T-helper 1 cell (primary cell): ENCODE data around the gene SEC23A.
"Not testable (repeated sequence)": the region's sequence is repeated elsewhere in the genome, so short reads cannot be mapped to it uniquely, and the experiment has no call there.

Experiments
- DNase-seq, 5 donors: peaks; one replicate each; pipeline ENCODE4 v3.0.0-alpha.2; 2012 to 2020
- total RNA-seq, 4 donors: gene quantifications; one replicate each; lab custom pipeline; 2026; lab: John Stamatoyannopoulos, UW

Gene SEC23A
- total RNA-seq: 70.7 to 81.7 (median 78.0) reads per million in 4 donors

DNA sequence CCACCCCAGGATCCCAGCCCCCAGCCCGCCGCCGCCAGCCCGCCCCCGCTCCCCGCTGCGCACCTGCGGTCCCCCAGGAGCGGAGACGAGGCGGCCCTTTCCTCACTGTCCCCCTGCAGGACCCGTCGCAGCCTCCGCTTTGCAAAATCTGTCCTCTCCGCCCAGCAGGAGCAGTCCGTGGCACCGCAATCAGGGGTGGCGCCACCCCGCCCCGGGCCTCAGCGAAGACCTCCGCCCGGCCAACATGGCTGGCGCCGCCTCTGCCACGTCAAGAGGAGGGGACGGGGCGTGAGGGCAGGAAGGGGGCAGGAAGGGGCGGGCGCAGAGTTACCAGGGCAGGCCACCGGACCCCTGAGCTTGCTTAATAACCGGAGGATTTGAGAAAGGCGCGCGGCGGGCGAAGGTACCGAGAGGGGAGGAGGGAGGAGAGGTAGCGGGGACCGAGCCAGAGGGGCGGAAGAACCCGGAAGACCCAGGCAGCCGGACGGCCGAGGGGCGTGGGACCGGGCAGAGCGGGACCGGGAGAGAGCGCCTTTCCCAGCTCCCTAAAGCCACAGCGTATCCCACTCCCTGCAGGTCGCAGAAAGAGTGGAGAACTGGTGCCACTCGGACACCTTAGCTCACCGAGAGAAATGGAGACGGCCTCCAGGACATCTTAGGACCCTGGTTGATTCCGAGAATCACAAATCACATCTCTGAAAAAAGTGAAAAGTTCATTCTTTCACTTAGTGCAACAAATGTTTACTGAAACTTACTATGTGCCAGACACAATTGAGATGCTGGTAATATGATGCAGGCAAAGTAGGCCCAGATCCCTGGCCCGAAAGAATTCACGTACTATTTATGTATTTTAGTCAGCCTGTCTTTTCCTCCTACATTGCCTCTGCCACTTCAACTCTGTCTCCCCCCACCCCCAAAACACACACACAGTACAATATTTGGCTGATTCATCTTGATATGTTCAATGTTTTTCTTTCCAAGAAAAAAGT, at the start of gene SEC23A:
Gene SEC23A, minus strand, starts transcription at position 267 of the 989 bp plus-strand sequence. CDS start 7,117 bp downstream, outside the sequence.
- DNase-seq: peak; percentile 74 to 88 (median 80)

DNA sequence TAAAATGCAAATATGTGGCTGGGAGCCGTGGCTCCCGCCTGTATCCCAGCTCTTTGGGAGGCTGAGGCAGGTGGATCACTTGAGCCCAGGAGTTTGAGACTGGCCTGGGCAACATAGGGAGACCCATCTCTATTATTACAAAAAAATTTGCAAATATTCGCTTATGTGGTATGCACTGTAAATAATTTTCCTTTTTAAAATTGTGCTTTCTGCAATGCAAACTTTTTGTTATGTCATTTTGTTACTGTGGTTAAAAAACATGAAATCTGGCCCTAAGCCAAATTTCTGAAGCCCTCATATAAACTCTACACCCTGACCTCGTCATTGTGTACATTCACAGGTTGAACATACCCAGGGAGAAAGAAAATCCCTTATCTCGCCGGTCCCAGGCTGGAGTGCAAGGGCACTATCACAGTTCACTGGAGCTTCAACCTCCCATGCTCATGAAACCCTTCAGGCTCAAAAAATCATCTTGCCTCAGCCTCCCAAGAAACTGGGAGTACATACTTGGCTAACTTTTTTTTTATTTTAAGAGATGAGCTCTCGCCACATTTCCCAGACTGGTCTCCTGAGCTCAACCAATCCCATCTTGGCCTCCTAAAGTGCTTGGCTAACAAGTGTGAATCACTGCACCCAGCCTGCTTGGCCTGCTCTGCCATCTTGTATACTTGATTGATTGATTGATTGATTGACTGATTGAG, 42.4 kb upstream of the SEC23A start:
- DNase-seq: no peak

- not testable (repeated sequence) for DNase-seq
Observed at GRCh38 chr14:39143226-39143625, 40.2 kb upstream of the SEC23A start.

- not testable (repeated sequence) for DNase-seq
Observed at GRCh38 chr14:39141623-39142022, 38.6 kb upstream of the SEC23A start.

DNA sequence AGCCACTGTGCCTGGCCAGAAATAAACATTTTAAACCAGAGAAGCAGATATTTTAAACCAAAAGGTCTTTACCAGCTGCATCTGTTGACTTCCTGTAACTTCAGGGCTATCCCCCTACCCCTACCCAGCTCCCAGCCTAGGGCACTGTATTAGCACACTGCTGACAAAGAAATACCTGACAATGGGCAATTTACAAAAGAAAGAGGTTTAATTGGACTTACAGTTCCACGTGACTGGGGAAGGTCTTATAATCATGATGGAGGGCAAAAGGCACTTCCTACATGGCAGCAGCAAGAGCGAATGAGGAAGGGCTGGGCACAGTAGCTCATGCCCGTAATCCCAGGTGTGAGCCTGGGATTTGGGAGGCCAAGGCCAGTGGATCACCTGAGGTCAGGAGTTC, 37.1 kb upstream of the SEC23A start:
- DNase-seq: no peak

- no peak for DNase-seq
Observed at GRCh38 chr14:39138440-39138839, 35.4 kb upstream of the SEC23A start.

DNA sequence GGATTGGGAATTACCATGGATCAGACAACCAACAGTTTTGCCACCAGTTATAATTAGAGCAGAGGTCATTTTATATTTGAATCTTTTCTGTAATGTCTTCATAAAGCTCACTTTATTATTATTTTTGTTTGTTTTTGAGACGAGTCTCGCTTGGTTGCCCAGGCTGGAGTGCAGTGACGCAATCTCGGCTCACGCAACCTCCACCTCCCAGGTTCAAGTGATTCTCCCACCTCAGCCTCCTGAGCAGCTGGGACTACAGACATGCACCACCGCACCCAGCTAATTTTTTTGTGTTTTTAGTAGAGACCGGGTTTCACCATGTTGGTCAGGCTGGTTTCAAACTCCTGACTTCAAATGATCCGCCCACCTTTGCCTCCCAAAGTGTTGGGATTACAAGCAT, 34.8 kb upstream of the SEC23A start:
- DNase-seq: not testable (repeated sequence)

- no peak for DNase-seq
Observed at GRCh38 chr14:39122330-39123138, 19.5 kb upstream of the SEC23A start.

DNA sequence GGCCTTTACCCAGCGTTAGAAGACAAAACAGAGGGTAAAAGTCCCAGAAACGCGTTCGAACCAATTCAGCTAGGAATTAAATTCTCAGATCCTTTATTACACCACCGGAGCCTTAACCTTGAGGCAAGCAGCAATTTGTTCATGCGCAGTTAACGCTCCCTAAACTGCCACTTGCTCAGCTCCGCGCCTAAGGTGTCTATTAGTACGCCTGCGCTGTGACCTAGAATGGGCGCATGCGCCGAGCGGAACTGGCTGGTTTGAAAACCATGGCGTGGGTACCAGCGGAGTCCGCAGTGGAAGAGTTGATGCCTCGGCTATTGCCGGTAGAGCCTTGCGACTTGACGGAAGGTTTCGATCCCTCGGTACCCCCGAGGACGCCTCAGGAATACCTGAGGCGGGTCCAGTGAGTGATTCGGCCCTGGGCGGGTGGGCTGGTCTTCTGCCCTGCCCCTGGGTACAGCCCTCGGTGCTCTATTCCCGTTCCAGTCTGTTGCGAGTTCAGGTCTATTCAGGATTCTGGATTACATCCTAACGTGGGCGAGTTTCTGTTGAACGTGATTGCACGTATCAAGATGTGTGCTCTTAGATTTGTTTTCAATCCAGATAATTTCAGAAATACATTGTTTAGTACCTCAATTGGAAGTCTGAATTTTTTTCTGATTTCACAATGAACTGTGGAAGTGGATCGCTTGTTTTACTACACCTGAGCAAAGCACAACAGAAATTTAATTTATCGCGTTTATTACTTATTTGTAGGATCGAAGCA, 11.2 kb upstream of the SEC23A start, which contains the start of gene GEMIN2:
Gene GEMIN2, plus strand, starts transcription at position 251 of the 766 bp plus-strand sequence. Its CDS starts 16 bp downstream, at position 267.
- DNase-seq: peak; percentile 85 to 95 (median 88)

DNA sequence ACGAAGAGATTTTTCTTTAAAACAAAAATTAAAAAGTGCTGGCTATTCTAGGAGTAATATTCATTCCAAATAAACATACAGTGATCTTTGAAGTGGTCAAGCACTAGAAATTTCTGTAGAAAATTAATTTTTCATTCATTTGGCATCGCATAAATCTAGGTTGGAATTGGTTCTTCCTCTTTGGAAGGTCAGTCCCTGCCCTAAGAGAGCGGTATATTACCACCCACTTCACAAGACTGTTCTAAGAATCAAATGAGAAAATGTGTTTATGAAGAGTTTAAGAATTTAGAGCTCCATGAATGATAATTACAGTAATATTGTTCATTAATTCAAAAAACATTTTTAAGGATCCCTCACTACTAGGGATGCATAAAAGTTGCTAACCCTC, 10.6 kb upstream of the SEC23A start:
- DNase-seq: no peak

DNA sequence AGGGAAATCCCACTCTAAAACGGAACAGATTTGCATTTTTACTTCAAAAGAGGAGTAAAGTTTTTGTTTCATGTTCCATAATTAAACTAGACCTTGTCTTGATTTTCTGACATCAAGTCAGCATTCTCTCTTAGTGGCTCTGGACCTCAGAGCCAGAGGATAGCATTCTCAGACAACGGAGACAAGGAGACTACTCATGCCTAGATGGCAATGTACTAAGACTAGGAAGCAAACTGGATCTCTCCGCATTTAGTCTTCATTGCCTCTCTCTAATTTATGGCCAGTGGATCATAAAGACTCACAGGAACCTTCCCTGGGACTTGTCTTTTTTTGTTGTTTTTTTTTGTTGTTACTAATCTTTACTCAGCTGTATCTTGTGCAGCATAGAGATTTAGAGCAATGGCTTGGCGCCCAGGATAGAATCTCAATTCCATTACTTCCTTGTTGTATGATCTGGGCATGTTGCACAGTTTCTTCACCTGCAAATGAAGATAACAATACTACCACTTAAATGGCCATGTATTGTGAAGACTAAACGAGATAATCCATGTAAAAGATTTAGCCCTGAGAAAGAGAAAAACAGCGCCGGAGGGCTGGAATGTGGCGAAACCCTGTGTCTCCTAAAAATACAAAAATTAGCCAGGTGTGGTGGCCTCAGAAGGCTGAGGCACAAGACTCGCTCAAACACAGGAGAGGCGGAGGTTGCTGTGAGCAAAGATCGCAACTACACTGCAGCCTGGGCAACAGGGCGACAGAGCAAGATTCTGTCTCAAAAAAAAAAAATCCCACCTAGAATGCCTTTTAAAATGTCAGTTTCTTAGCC, 7.1 kb upstream of the SEC23A start:
- no peak for DNase-seq

DNA sequence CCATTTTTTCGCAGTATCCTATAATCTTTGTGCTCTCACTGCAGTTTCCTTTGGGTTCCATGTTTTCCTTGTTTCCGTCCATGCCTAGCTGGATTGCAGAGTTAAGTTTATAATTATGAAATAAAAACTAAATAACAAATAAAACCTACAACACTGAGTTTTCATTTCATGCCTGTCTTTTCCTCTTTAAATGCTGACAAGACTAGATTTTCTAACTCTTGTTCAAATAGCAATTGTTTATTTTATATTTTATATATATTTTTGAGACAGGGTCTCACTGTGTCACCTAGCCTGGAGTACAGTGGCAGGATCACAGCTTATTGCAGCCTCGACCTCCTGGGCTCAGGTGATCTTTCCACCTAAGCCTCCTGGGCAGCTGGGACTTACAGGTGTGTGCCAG, 5.8 kb upstream of the SEC23A start:
- no peak for DNase-seq

DNA sequence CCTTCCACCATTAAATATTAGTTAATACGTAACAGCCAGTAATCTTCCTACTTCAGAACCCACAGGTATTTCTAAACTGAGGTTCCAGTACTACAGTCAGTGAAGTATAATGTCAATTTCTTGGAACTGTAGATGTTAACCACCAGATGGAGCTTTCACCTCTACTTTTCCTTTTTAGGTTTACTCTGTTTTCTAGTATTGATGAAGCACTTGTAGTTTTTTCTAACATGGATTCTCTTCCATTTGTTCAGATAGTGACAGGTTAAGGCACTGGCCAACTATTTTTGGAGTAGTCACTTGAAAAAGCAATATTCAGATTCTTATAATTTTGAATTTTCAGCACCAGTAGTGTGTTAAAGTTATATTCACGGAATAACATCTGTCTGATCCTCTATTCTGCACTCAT, 4.6 kb upstream of the SEC23A start:
- peak in 1 of 5 donors; percentile 53 for DNase-seq

GRCh38 chr14:39104078-39104801, 1.2 kb upstream of the SEC23A start:
- not testable (repeated sequence) for DNase-seq

DNA sequence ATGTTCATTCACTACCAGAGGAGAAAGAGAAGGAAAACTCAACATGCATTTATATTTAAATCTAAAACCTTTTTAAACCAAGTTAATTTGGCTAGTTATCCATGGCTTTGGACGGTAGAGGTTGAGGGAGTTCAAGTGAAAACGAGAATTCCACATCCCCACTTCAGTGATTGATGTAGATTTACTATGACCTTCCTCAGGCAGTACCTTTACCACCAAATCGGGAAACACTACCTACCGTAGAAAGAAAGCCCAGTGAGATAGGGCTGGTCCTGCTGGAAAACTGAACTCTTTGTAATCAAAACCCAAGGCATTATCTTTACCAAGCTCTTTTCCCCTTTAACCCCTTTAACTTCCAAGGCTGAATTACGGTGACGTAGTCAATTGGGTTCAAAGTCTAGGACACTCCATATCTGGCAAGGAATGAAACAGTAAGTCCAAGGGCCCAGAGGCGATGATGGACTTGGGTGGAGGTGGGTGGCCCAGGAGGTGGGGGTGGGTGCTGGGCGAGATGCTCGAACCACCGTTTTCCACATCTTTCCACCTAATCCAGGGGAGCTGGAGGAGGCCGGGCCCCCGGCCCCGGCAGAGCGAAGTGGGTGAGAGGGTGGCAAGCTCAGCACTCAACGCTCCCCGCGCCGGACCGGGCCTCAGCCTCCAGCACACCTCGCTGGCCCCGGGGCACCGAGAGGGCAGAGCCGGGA, 618 bp downstream of the SEC23A start:
- DNase-seq: peak in 1 of 5 donors; percentile 10

GRCh38 chr14:39099748-39100147, 3.3 kb downstream of the SEC23A start:
- no peak for DNase-seq

GRCh38 chr14:39099215-39099614, 3.8 kb downstream of the SEC23A start:
- not testable (repeated sequence) for DNase-seq

DNA sequence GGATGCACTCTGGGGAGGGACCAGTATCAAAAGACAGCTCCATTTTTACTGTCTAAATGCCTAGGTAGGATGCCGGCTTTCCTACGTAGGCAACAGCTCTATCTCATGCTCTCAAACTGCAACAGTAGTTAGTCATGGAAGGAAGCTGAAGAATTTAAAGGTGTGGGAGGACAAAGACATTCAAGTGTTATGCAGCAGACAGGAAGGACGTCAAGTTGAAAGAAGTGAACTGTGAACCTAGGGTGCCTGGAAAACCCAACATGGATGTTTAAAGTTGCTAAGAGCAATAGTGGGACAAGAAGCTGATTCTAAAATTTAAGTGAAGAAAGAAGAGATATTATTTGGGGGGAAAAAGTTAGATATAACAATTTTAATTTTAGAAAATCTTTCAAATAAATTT, 5.9 kb downstream of the SEC23A start:
- peak in 1 of 5 donors; percentile 45 for DNase-seq

DNA sequence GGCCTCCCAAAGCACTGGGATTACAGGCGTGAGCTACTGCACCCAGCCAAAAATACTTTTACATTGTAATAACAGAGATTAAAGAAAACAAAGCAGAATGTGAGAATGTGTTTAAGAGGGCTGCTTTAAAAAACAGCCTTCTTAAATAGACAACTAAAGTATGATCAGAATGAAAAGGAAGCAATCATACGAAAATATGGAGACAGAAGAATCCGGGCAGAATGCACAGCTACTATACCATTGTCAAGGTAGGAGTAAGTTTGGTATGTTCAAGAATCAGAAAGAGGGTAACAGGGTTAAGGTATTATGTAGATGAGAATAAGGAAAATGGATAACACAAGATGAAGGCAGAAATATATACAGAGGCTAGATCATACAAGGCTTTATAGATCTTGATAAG, 8.5 kb downstream of the SEC23A start:
- no peak for DNase-seq
